Stomach (tissue), 4 donors: ENCODE results near the gene C1QTNF9B.

Experiments
- CTCF ChIP-seq, 7 experiments: fragments of 450-650 bp in 4 of 7; fragments of 200-600 bp in 3 of 7; sonication (generic) in 3 of 7; IDR thresholded peaks; one replicate each; pipeline ENCODE4 v1.5.1; 2016 to 2019; ENCODE audit warnings: antibody characterized with exemption in 7 of 7, control low read depth in 2 of 7, mild to moderate bottlenecking in 1 of 7
- POLR2A ChIP-seq, 4 donors: fragments of 450-650 bp; IDR thresholded peaks; one replicate each; pipeline ENCODE4 v1.6.1; 2016; ENCODE audit warnings: antibody characterized with exemption in 4 of 4, control low read depth in 2 of 4, mild to moderate bottlenecking in 1 of 4, moderate library complexity in 1 of 4
- POLR2AphosphoS5 ChIP-seq, 3 donors: sonication (generic); formaldehyde crosslinking; IDR thresholded peaks; one replicate each; pipeline ENCODE4 v1.6.1; 2016; ENCODE audit warnings: antibody characterized with exemption in 3 of 3

- no peak for TF ChIP-seq CTCF (IDR thresholded peaks at IDR 0.05)
- no peak for TF ChIP-seq POLR2A (IDR thresholded peaks at IDR 0.05)
- TF ChIP-seq POLR2AphosphoS5 (IDR thresholded peaks at IDR 0.05), result no peak
Measured at GRCh38 chr13:23859904-23860303, 37.4 kb downstream of the C1QTNF9B start.
